Measurements from ENCODE around the gene HS2ST1.

GRCh38 chr1:87053446-87053845 is 139.0 kb downstream of the HS2ST1 start:
- TF ChIP-seq GATA2 (IDR thresholded peaks at IDR 0.05; ENCODE audit: low read depth, low read length) (no peak), GATA3 (IDR thresholded peaks at IDR 0.05; ENCODE audit: low read depth, low read length) (no peak)
